Measurements from ENCODE around the gene EGLN2. TPM values are rescaled to one million over a fixed set of nuclear protein-coding genes. Genes with fewer than 3 reads are reported as not detected.

EGLN2 gene
- 98.5 and 104 TPM in 2 replicates for total RNA-seq

GRCh38 chr19:40798683-40799557, at the start of gene EGLN2:
Gene EGLN2, plus strand, starts transcription at chr19:40799191. Its CDS starts 1,382 bp downstream, at chr19:40800573.
- Mint-ChIP-seq H3K36me3 (ENCODE audit: low read depth) (peaks cover 39% of the 10 kb centered on the region), H3K4me1 (ENCODE audit: low read depth) (peaks cover 47% of the 10 kb centered on the region), H3K9me3 (no peaks in the 10 kb centered on the region), H3K4me3 (ENCODE audit: low read depth) (peak within 1 kb of the TSS; percentile 90), H3K27ac (peak within 1 kb of the TSS; percentile 94), H3K27me3 (ENCODE audit: low read depth) (no peaks in the 10 kb centered on the region)
- DNase-seq (ENCODE audit: low spot score) = peak; percentile 100
- intact Hi-C loops (cut with micrococcal nuclease) = loop anchor here (1.0 to 5.0 kb wide), 5 partner anchors 21 to 1392 kb away; partner anchors contain the start of genes COQ8B, ITPKC, RAB4B and SNRPA

GRCh38 chr19:40750058-40750873, 48.7 kb upstream of the EGLN2 start, which contains the start of gene ACTMAP:
Gene ACTMAP, minus strand, starts transcription at chr19:40750477. Its CDS starts 674 bp downstream, at chr19:40749803.
- H3K27me3 Mint-ChIP-seq (ENCODE audit: low read depth) = no peaks in the 10 kb centered on the region
- DNase-seq (ENCODE audit: low spot score) = peak; percentile 100
- H3K36me3 Mint-ChIP-seq (ENCODE audit: low read depth) = peaks cover 33% of the 10 kb centered on the region
- no peaks in the 10 kb centered on the region for H3K9me3 Mint-ChIP-seq
- peaks cover 29% of the 10 kb centered on the region for H3K4me1 Mint-ChIP-seq (ENCODE audit: low read depth)
- H3K4me3 Mint-ChIP-seq (ENCODE audit: low read depth) = peak within 1 kb of the TSS; percentile 96
- H3K27ac Mint-ChIP-seq = peak within 1 kb of the TSS; percentile 97
- intact Hi-C loops (cut with micrococcal nuclease) = loop anchor here (1.0 to 10.0 kb wide), 4 partner anchors 28 to 305 kb away; partner anchors contain the start of genes RAB4B and SERTAD3

- H3K4me1 Mint-ChIP-seq (ENCODE audit: low read depth) = peaks cover 34% of the 10 kb centered on the region
- no peaks in the 10 kb centered on the region for H3K9me3 Mint-ChIP-seq
- peak; percentile 96 for DNase-seq (ENCODE audit: low spot score)
- H3K27me3 Mint-ChIP-seq (ENCODE audit: low read depth) = no peaks in the 10 kb centered on the region
- H3K36me3 Mint-ChIP-seq (ENCODE audit: low read depth) = peaks cover 41% of the 10 kb centered on the region
- intact Hi-C loops (cut with micrococcal nuclease) = loop anchor here (1.0 to 10.0 kb wide), 6 partner anchors 27 to 306 kb away; partner anchors contain the start of genes COQ8B, RAB4B and SERTAD3
- peak within 1 kb of the TSS; percentile 97 for H3K27ac Mint-ChIP-seq
- peak within 1 kb of the TSS; percentile 96 for H3K4me3 Mint-ChIP-seq (ENCODE audit: low read depth)
Observed at GRCh38 chr19:40750874-40751537, 48.0 kb upstream of the EGLN2 start, which contains the start of gene SNRPA. Gene SNRPA, plus strand, starts transcription at chr19:40751203. Its CDS starts 206 bp downstream, at chr19:40751409.

GRCh38 chr19:40752257-40752781, 46.7 kb upstream of the EGLN2 start:
- peaks cover 52% of the 10 kb centered on the region for H3K36me3 Mint-ChIP-seq (ENCODE audit: low read depth)

DNA sequence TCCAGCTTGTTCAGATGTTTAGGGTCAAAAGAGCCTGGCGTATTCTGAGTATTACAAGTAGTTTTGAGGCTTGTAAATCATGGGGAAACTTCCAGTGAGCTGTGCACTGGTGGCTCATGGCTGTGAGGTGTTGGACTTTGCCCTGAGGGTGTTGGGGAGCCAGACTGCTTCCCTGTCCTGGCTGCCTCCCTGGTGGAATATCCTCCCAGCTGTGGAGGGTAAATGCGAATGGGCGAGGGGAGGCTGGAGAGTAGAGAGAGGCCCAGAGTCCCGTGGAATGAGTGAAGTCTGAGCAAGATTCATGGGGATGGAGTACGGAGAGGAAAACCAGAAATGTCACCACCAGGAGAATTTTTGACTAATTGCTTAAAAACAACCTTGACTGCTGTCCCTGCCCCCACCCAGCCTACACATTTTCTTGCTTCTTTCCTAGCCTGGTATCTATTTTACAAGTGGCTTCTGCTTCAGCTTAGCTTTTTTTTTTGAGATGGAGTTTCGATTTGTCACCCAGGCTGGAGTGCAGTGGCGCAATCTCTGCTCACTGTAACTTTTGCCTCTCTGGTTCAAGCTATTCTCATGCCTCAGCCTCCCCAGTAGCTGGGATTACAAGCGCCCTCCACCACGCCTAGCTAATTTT, 44.3 kb upstream of the EGLN2 start:
- Mint-ChIP-seq H3K9me3 (no peaks in the 10 kb centered on the region), H3K4me3 (ENCODE audit: low read depth) (peak overlapping the region; percentile 83), H3K36me3 (ENCODE audit: low read depth) (peaks cover 71% of the 10 kb centered on the region), H3K27ac (peak overlapping the region; percentile 95), H3K4me1 (ENCODE audit: low read depth) (peaks cover 39% of the 10 kb centered on the region), H3K27me3 (ENCODE audit: low read depth) (no peaks in the 10 kb centered on the region)
- peak; percentile 20 for DNase-seq (ENCODE audit: low spot score)
- intact Hi-C loops (cut with micrococcal nuclease) = loop anchor here (1.0 to 10.0 kb wide), 3 partner anchors 23 to 310 kb away; partner anchors contain the start of gene SERTAD3

More at GRCh38 chr19:40752257-40752781, 46.7 kb upstream of the EGLN2 start:
- Mint-ChIP-seq H3K4me3 (ENCODE audit: low read depth) (peak overlapping the region; percentile 96), H3K4me1 (ENCODE audit: low read depth) (peaks cover 47% of the 10 kb centered on the region), H3K27ac (peak overlapping the region; percentile 97), H3K9me3 (no peaks in the 10 kb centered on the region), H3K27me3 (ENCODE audit: low read depth) (no peaks in the 10 kb centered on the region)
- DNase-seq (ENCODE audit: low spot score) = no peak
- intact Hi-C loops (cut with micrococcal nuclease) = loop anchor here (10.0 kb wide), 1 partner anchor 308 kb away; the partner anchor contains the start of gene SERTAD3

DNA sequence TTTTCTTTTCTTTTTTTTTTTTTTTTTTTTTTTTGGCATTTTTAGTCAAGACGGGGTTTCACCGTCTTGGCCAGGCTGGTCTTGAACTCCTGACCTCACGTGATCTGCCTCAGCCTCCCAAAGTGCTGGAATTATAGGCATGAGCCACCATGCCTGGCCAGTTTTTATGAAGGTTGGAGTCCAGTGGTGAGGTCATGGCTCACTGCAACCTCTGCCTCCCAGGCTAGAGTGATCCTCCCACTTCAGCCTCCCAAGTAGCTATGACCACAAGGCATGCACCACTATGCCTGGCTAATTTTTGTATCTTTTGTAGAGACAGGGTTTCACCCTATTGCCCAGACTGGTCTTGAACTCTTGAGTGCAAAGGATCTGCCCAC, 43.8 kb upstream of the EGLN2 start:
- Mint-ChIP-seq H3K4me1 (ENCODE audit: low read depth) (peaks cover 34% of the 10 kb centered on the region), H3K27me3 (ENCODE audit: low read depth) (no peaks in the 10 kb centered on the region), H3K27ac (peak overlapping the region; percentile 9), H3K9me3 (no peaks in the 10 kb centered on the region), H3K4me3 (ENCODE audit: low read depth) (peak overlapping the region; percentile 53), H3K36me3 (ENCODE audit: low read depth) (peaks cover 76% of the 10 kb centered on the region)
- intact Hi-C loops (cut with micrococcal nuclease) = loop anchor here (10.0 kb wide), 1 partner anchor 310 kb away; the partner anchor contains the start of gene SERTAD3
- DNase-seq (ENCODE audit: low spot score) = no peak

DNA sequence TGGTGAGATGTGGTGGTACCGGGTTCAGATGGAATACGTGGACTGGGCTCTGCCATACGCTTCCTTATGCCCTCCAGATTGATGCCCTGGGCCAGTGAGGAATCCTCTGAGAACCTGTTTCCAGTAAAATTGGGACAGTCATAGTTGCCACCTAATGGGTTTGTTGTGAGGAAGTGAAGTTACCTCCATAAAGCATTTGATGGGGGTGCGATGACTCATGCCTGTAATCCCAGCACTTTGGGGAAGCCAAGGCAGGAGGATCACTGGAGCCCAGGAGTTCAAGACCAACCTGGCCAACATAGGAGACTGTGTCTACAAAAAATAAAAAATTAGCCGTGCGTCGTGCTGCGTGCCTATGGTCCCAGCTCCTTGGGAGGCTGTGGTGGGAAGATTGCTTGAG, 43.2 kb upstream of the EGLN2 start:
- Mint-ChIP-seq H3K9me3 (no peaks in the 10 kb centered on the region), H3K36me3 (ENCODE audit: low read depth) (peaks cover 81% of the 10 kb centered on the region), H3K4me1 (ENCODE audit: low read depth) (peaks cover 33% of the 10 kb centered on the region), H3K27ac (peak overlapping the region; percentile 9), H3K27me3 (ENCODE audit: low read depth) (no peaks in the 10 kb centered on the region), H3K4me3 (ENCODE audit: low read depth) (peak overlapping the region; percentile 53)
- no peak for DNase-seq (ENCODE audit: low spot score)
- intact Hi-C loops (cut with micrococcal nuclease) = loop anchor here (10.0 kb wide), 1 partner anchor 311 kb away; the partner anchor contains the start of gene SERTAD3

GRCh38 chr19:40756502-40757110, 42.4 kb upstream of the EGLN2 start:
- Mint-ChIP-seq H3K4me1 (ENCODE audit: low read depth) (peaks cover 34% of the 10 kb centered on the region), H3K36me3 (ENCODE audit: low read depth) (peaks cover 82% of the 10 kb centered on the region), H3K27ac (peak overlapping the region; percentile 70), H3K4me3 (ENCODE audit: low read depth) (peak overlapping the region; percentile 64), H3K27me3 (ENCODE audit: low read depth) (no peaks in the 10 kb centered on the region), H3K9me3 (no peaks in the 10 kb centered on the region)
- intact Hi-C loops (cut with micrococcal nuclease) = loop anchor here (10.0 kb wide), 1 partner anchor 312 kb away; the partner anchor contains the start of gene SERTAD3
- no peak for DNase-seq (ENCODE audit: low spot score)

DNA sequence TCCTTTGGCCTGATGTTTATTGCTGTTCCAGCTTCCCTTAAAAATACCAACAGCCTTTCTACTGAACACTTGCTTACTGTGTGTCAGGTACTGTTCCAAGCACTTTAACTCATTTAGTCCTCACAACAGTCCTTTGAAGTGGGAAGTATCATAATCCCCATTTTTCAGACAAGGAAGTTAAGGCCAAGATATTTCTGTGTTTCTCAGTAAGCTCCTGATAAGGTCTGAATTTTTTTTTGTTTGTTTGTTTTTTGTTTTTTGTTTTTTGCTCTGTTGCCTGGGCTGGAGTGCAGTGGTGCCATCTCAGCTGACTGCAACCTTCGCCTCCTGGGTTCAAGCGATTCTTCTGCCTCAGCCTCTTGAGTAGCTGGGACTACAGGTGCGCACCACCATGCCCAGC, 40.5 kb upstream of the EGLN2 start:
- DNase-seq (ENCODE audit: low spot score) = no peak
- H3K27ac Mint-ChIP-seq = peak overlapping the region; percentile 22
- no peaks in the 10 kb centered on the region for H3K9me3 Mint-ChIP-seq
- peaks cover 36% of the 10 kb centered on the region for H3K4me1 Mint-ChIP-seq (ENCODE audit: low read depth)
- H3K27me3 Mint-ChIP-seq (ENCODE audit: low read depth) = no peaks in the 10 kb centered on the region
- H3K4me3 Mint-ChIP-seq (ENCODE audit: low read depth) = no peak overlapping the region
- H3K36me3 Mint-ChIP-seq (ENCODE audit: low read depth) = peaks cover 85% of the 10 kb centered on the region
- intact Hi-C loops (cut with micrococcal nuclease) = loop anchor here (10.0 kb wide), 1 partner anchor 314 kb away; the partner anchor contains the start of gene SERTAD3

GRCh38 chr19:40759352-40759751, 39.6 kb upstream of the EGLN2 start:
- Mint-ChIP-seq H3K36me3 (ENCODE audit: low read depth) (peaks cover 91% of the 10 kb centered on the region), H3K27me3 (ENCODE audit: low read depth) (no peaks in the 10 kb centered on the region), H3K4me3 (ENCODE audit: low read depth) (no peak overlapping the region), H3K4me1 (ENCODE audit: low read depth) (peaks cover 40% of the 10 kb centered on the region), H3K9me3 (no peaks in the 10 kb centered on the region), H3K27ac (no peak overlapping the region)
- no peak for DNase-seq (ENCODE audit: low spot score)
- intact Hi-C loops (cut with micrococcal nuclease) = loop anchor here (10.0 kb wide), 1 partner anchor 315 kb away; the partner anchor contains the start of gene SERTAD3

Data from activated T-helper 2 cell treated with anti-CD3 and anti-CD28 coated beads, Interferon-gamma antibody, Interleukin-2, Interleukin-4, amounts not matched to agents 10 μg/mL and 5 μg/mL and 100 μg/mL, durations not matched to agents 14 hours and 24 hours and 36 hours (primary cell).